HepG2 (cell line): Measurements from ENCODE around the gene CHIC2. TPM values are rescaled to one million over a fixed set of nuclear protein-coding genes. Genes with fewer than 3 reads are reported as not detected.

Experiments used
- ARID3A ChIP-seq: IDR thresholded peaks from 2 replicates; pipeline ENCODE4 v1.6.1; 2012; ENCODE audit warnings: low read depth, low read length, improper control_type of control experiment
- ATF3 ChIP-seq: sonication (generic); formaldehyde crosslinking; IDR thresholded peaks from 2 replicates; pipeline ENCODE4 v1.4.0; 2020; ENCODE audit warnings: missing genetic modification reagents
- FLYWCH1 ChIP-seq: sonication (generic); formaldehyde crosslinking; IDR thresholded peaks from 2 replicates; pipeline ENCODE4 v1.8.1; 2023; ENCODE audit warnings: mild to moderate bottlenecking, missing genetic modification reagents
- GATAD1 ChIP-seq: IDR thresholded peaks from 2 replicates; pipeline ENCODE4 v1.6.1; 2016; ENCODE audit warnings: missing genetic modification reagents, missing compliant biosample characterization
- MTERF4 ChIP-seq: sonication (generic); formaldehyde crosslinking; IDR thresholded peaks from 2 replicates; pipeline ENCODE4 v1.8.0; 2023; ENCODE audit warnings: mild to moderate bottlenecking, missing genetic modification reagents
- RBM22 ChIP-seq: fragments of 200-400 bp; formaldehyde crosslinking; optimal IDR thresholded peaks from 2 replicates; pipeline ENCODE3; 2017; ENCODE audit warnings: mild to moderate bottlenecking, low read length, moderate library complexity
- RXRA ChIP-seq: sonication (generic); formaldehyde crosslinking; IDR thresholded peaks from 2 replicates; pipeline ENCODE4 v1.5.1; 2020; ENCODE audit warnings: missing genetic modification reagents
- SRSF4 ChIP-seq: fragments of 200-400 bp; formaldehyde crosslinking; IDR thresholded peaks from one replicate; pipeline ENCODE4 v1.6.1; 2018; ENCODE audit warnings: mild to moderate bottlenecking, low read depth, low read length, moderate library complexity; ENCODE audit not compliant: poor library complexity, severe bottlenecking
- ZFP36 ChIP-seq: fragments of 150-350 bp; IDR thresholded peaks from 2 replicates; pipeline ENCODE4 v1.6.1; 2018; ENCODE audit warnings: borderline replicate concordance, low read length, low read depth; ENCODE audit not compliant: partially characterized antibody
- ZNF17 ChIP-seq: sonication (generic); formaldehyde crosslinking; IDR thresholded peaks from 2 replicates; pipeline ENCODE4 v1.5.0; 2020; ENCODE audit warnings: mild to moderate bottlenecking, missing genetic modification reagents
- ZNF407 ChIP-seq: sonication (generic); formaldehyde crosslinking; IDR thresholded peaks from one replicate; pipeline ENCODE4 v1.5.1; 2020; ENCODE audit warnings: mild to moderate bottlenecking, missing genetic modification reagents; ENCODE audit errors: not compliant biosample characterization
- ZNF512 ChIP-seq: sonication (generic); formaldehyde crosslinking; IDR thresholded peaks from 2 replicates; pipeline ENCODE4 v1.4.0; 2020; ENCODE audit warnings: mild to moderate bottlenecking, missing genetic modification reagents
- ZNF629 ChIP-seq: sonication (generic); formaldehyde crosslinking; conservative IDR thresholded peaks from 2 replicates; pipeline ENCODE4 v1.5.0; 2020; ENCODE audit warnings: missing genetic modification reagents
- ZNF737 ChIP-seq: sonication (generic); formaldehyde crosslinking; IDR thresholded peaks from 2 replicates; pipeline ENCODE4 v1.5.0; 2020; ENCODE audit warnings: missing genetic modification reagents, mild to moderate bottlenecking, borderline replicate concordance
- ZNF772 ChIP-seq: sonication (generic); formaldehyde crosslinking; IDR thresholded peaks from 2 replicates; pipeline ENCODE4 v1.5.0; 2020; ENCODE audit warnings: mild to moderate bottlenecking, missing genetic modification reagents
- ZSCAN29 ChIP-seq: sonication (generic); formaldehyde crosslinking; conservative IDR thresholded peaks from 2 replicates; pipeline ENCODE4 v1.4.0; 2020; ENCODE audit warnings: mild to moderate bottlenecking, missing genetic modification reagents
- polyA plus RNA-seq, 8 experiments: library from polyadenylated mRNA; depleted of rRNA in 3 of 8; stranded (reverse) in 7 of 8; unstranded in 1 of 8; fragments of >200 nt; fragmentation: Illumina TruSeq in 4 of 8; extraction: Trizol in 4 of 8; gene quantifications; 2 replicates each; pipeline versions ENCODE4 v1.2.1 to v1.2.3, GENCODE V29; 2011 to 2016; ENCODE audit warnings: low read depth in 4 of 8, missing spikeins in 1 of 8, mixed read lengths in 1 of 8; ENCODE audit not compliant: insufficient read depth in 1 of 8
- total RNA-seq, 5 experiments: library from RNA; depleted of rRNA; stranded (reverse); fragments of >200 nt; fragmentation: Illumina TruSeq; extraction: Trizol; gene quantifications; 2 replicates each; pipeline ENCODE4 v1.2.3, GENCODE V29; 2016; ENCODE audit warnings: low read depth in 1 of 5

The CHIC2 gene
- total and polyA plus RNA-seq, 2 of the 13 experiments (the other 11 are each of a cell fraction or from before 2014, with no cell fraction given): 10.0 to 17.2 TPM

GRCh38 chr4:54064317-54065111, at the start of gene CHIC2 (continued):
- peak; percentile 8; the same call in 1 of the 2 replicates for TF ChIP-seq ZNF772
- peak; percentile 64; the same call in 1 of the 2 replicates for TF ChIP-seq RXRA (CRISPR knock-in tag)
- TF ChIP-seq ZSCAN29 (CRISPR knock-in tag): no peak
- TF ChIP-seq ZNF512 (CRISPR knock-in tag): no peak
- no peak for TF ChIP-seq FLYWCH1 (CRISPR knock-in tag)
- TF ChIP-seq GATAD1 (CRISPR knock-in tag): peak; percentile 76
- no peak for TF ChIP-seq ATF3 (CRISPR knock-in tag)
- TF ChIP-seq SRSF4: no peak
- no peak for TF ChIP-seq ZNF737
- no peak for TF ChIP-seq ZNF17
- peak; percentile 43 for TF ChIP-seq ZNF407 (CRISPR knock-in tag)
- no peak for TF ChIP-seq ARID3A
- no peak for TF ChIP-seq ZNF629 (CRISPR knock-in tag)
- TF ChIP-seq MTERF4 (CRISPR knock-in tag): no peak
- no peak for TF ChIP-seq ZFP36
- TF ChIP-seq RBM22: no peak
